GM19397 (cell line): ENCODE measurements around the gene RAP1A.
"Not testable (repeated sequence)": the region's sequence is repeated elsewhere in the genome, so short reads cannot be mapped to it uniquely, and the experiment has no call there.

Experiments
- ATAC-seq: cut with Tn5 transposase; IDR thresholded peaks from one replicate; pipeline ENCODE4 v1.9.1; 2021; ENCODE audit warnings: mild to moderate bottlenecking, moderate library complexity; ENCODE audit not compliant: unreplicated experiment

RAP1A gene

GRCh38 chr1:111597426-111597825 is 22.2 kb upstream of the RAP1A start:
- no peak for ATAC-seq

DNA sequence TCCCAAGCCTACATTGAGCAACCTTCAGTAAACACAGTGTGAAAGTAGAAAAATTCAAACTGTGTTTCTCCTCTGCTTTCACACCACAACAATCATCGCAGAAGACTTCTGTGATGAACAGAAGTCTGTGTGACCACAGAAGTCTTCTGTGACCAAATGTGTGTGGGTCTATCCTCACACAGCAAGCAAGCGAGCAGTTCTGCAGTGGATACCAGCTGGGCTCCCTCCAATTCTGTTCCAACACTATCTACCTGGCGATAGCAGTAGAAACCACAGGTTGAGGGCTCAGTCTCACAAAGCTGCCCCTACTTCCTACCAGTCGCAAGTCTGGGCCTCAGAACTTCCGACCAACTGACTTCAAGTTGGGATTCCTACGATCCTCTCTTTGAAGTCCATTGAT is 21.0 kb upstream of the RAP1A start:
- ATAC-seq, result no peak

- ATAC-seq, result peak; percentile 3
Observed at GRCh38 chr1:111599781-111600693, 19.6 kb upstream of the RAP1A start.

- ATAC-seq, result peak; percentile 58
Observed at GRCh38 chr1:111600886-111601386, 18.7 kb upstream of the RAP1A start.

GRCh38 chr1:111602302-111602701 is 17.3 kb upstream of the RAP1A start:
- ATAC-seq, result no peak

DNA sequence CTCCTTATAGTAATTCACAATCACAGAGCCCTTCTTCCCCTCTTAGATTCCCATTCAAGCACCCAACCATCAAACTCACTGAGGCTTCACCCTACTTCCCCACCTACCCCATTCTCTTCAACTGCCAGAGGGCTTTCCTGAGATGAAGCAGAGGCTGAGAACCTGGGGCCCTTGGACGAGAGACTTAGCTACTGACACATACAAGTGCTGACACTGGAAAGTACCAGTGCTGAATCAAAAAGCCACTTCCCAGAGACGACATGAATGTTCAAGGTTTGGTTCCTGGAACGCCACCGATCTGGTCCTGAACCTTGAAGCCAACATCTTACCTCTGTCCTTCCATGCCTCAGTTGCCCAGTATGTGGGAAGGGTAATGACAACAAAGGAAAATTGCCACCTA is 16.6 kb upstream of the RAP1A start:
- ATAC-seq, result no peak

DNA sequence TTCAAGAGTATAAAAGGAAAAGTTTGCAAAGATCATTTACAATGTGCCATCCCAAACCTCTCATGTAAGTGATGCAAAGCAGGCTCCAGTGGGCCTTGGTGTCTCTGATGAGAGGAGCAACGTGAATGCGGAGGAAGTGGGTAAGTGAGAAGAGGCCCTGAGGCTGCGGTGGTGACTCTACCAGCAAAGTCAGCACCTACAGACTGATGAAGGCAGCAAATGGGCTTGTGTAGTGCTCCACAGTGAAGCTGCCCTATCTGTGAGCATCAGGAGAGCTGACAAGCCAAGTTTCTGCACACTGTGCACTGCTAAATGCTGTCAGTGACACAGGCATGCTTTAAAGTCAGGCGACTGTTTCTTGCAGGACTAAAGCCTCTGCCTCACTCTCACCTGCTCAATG is 15.6 kb upstream of the RAP1A start:
- ATAC-seq, result no peak

DNA sequence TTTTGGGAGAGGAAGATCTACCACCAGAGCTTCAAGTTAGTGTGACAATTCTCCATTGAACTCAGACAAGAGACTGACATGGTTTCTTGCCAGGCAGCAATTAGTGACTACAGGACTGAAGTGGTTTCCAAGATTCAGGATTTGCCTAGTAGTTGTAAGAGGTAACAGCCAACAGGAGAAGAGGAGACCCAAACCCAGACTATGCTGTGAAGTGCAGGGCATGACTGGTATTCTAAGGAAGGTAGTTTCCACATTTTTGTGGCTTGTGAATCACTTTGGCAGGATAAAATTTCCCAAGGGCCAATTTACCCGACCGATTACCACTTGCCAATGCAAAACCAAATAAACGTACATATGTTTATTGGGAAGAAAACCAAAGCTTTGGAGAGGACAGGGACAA is 14.7 kb upstream of the RAP1A start:
- no peak for ATAC-seq

- ATAC-seq, result no peak
Observed at GRCh38 chr1:111605576-111605975, 14.0 kb upstream of the RAP1A start.

GRCh38 chr1:111606457-111607215 is 13.0 kb upstream of the RAP1A start:
- ATAC-seq, result not testable (repeated sequence)

- not testable (repeated sequence) for ATAC-seq
Observed at GRCh38 chr1:111608528-111608927, 11.1 kb upstream of the RAP1A start.

DNA sequence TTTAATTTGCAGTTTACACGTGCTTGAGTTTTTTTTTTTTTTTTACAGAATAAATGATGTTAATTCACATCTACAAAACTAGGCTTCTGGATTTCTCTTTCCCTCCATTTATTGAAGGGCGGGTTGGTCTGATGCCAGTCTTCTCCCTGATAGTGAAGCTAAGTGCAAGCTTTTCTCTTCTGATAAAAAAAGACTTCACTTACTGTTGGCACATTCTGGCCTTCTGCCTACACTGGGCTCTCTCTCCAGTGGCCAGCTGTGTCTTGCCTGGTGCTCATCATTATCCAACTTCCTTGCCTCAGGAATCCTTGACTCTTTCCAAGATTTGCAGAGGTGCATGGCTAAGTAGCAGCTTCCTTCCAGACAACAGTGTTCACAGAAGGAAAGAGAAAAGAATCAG is 7.6 kb upstream of the RAP1A start:
- ATAC-seq, result no peak

DNA sequence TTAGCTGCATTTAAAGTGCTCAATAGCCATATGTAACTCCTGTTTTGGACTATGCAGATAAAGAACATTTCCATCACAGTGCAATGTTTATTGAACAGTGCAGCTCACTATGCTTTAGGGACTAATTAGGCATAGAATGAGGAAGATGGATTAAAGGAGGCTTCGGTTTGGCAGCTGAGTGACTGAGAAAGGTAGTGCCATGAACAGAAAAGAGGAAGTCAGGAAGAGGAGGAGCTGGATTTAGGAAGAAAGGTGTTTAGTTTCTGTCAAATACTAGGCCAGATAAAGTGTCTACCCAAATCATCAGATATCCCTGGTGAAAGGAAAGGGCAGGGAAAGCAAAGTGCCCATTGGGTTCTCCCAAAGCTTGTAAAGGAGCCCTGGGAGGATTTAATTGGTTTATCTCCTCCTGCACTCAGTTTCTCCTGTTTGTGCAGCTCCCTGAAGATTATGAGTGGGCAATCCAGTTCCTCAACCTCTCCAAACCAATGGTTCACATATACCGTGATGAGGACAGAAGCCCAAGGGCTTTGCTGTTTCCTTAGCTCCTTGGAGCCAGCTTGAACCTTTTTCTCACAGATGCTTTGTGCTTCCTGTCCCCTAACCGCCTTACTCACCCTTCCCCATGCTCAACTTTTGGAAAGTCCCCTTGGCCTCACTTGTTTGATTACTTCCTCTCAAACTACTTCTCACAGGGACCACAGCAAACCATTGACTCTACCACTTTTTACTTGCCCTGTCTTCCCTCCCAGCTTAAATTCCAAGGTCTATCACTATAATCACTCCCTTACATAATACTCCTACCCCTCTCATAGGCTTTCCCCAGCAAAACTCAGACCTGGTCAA is 3.5 kb upstream of the RAP1A start:
- ATAC-seq, result no peak

DNA sequence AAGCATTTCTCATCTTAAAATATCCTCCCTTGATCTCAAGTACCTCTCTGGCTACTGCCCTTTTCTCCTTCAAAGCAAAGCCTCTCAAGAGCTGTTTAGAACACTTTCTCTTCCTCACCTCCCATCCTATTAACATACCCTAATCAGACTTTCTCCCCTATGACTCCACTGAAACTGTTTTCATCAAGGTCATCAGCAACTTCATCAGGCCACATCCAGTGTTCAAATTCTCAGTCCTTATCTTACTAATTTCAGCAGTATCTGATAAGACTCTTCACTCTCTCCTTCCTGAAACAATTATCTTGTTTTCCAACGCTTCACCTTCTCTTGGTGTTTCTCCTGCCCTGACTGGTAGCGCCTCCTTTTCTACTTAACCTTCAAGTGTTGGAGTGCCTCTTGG is 1.5 kb upstream of the RAP1A start:
- no peak for ATAC-seq

GRCh38 chr1:111618961-111619634 is 491 bp upstream of the RAP1A start:
- peak; percentile 8 for ATAC-seq

- no peak for ATAC-seq
Observed at GRCh38 chr1:111620441-111620971, 917 bp downstream of the RAP1A start.

GRCh38 chr1:111621050-111621449 is 1.5 kb downstream of the RAP1A start:
- no peak for ATAC-seq

GRCh38 chr1:111622166-111622565 is 2.6 kb downstream of the RAP1A start:
- no peak for ATAC-seq

DNA sequence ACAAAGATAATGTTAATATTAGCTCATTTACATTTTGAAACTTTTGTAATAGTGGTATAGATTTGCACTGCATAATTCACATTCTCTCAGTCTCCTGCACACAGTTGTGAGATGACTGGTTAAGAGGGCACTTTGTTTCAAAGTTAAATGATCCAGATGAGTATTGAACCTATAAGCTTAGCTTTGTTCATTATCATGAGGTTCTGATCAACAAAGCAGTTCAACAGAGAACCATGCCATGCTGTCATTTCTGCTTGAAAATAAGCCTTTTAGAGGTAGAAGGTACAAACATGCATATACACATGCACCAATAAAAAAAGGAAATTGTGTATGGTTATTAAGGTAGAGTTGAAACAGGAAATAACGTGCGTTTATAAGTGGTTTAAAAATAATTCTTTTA is 4.8 kb downstream of the RAP1A start:
- no peak for ATAC-seq

DNA sequence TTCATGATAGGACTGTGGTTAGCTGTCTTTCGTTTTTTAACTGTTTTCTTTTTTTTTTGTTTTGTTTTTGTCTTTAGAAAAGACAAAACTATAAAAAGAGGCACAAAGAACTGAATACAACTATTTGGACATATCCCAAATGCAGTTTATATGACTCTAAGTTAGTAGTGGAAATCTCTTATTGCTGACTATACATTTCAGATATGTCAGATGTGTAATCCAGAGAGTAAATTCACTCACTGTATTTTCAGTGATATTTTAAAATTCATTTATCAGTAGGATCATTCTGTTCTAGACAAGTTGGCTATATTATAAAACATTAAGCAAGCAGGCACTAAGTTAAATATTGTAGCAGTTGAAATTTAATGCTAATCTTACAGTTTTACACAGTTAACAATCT is 5.7 kb downstream of the RAP1A start:
- ATAC-seq, result no peak
